ENCODE results near the gene PLOD1. TPM values are rescaled to one million over a fixed set of nuclear protein-coding genes. Genes with fewer than 3 reads are reported as not detected.

The PLOD1 gene
- total RNA-seq, result 10 to 100 TPM; 56.1 to 58.1 TPM

DNA sequence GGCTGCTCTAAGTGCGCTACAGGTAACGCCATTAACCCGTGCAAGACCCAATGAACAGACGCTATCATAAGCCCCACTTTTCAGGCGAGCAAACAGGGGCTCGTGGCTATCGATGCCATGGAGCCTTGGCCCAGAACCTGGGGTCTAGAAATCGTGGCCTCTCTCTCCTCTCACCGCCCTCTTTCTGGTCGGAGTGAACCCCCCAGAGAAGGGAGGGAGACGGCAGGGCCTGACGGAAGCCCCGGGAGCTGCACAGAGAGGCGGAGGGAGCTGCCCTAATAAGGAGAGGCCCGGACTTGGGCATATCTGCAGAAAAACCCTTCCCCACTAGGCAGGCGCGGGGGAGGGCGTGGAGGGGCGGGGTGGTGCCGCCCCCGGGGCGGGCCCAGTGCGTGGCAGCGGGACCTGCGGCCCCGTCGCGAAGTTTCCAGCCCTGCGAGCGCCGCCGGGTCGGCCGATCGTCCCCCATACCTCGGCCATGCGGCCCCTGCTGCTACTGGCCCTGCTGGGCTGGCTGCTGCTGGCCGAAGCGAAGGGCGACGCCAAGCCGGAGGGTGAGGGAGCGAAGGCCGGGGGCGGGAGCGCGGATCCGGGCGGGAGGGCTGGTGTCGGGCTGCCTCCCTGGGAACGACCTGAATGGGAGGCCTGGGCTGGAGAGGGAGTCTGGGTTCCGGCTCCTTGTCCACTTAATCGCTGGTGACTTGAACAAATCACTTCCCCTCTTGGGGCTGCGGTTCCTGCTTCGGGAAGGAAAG is at the start of gene PLOD1:
Gene PLOD1 (plus strand): TSS at position 416 of the 755 bp plus-strand sequence. CDS start 63 bp downstream, at position 479.
- Histone ChIP-seq H3K36me3 (no peaks in the 10 kb centered on the region), H3K4me1 (peaks cover 0 to 56% of the 10 kb centered on the region in 2 donors), H3K4me3 (peak within 1 kb of the TSS; percentile 70 to 75), H3K27me3 (no peaks in the 10 kb centered on the region), H3K9me3 (no peaks in the 10 kb centered on the region), H3K27ac (peak within 1 kb of the TSS; percentile 81 to 92)
- DNase-seq (ENCODE audit: low spot score), result peak; percentile 89
- TF ChIP-seq, protein P1, sequence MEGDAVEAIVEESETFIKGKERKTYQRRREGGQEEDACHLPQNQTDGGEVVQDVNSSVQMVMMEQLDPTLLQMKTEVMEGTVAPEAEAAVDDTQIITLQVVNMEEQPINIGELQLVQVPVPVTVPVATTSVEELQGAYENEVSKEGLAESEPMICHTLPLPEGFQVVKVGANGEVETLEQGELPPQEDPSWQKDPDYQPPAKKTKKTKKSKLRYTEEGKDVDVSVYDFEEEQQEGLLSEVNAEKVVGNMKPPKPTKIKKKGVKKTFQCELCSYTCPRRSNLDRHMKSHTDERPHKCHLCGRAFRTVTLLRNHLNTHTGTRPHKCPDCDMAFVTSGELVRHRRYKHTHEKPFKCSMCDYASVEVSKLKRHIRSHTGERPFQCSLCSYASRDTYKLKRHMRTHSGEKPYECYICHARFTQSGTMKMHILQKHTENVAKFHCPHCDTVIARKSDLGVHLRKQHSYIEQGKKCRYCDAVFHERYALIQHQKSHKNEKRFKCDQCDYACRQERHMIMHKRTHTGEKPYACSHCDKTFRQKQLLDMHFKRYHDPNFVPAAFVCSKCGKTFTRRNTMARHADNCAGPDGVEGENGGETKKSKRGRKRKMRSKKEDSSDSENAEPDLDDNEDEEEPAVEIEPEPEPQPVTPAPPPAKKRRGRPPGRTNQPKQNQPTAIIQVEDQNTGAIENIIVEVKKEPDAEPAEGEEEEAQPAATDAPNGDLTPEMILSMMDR (IDR thresholded peaks at IDR 0.05), result no peak

DNA sequence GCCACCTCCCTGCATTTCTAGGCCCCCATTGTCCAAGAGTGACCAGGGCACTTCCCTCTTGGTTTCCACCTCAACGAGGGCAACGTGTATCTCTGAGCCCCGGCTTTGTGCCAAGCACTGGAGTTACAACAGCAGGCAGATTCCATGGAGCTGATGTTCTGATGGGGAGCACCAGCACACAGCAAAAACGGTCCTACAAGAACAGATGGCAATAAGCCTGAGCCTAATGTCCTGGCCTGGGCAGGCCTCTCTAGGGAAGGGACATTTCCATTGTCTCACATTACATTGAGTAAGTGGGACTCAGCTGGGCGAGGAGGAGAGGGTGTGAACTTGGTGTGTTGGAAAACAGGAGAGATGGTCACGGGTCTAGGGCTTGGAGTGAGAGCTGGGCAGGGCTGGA is 48.6 kb upstream of the PLOD1 start:
- Histone ChIP-seq H3K27me3 (no peaks in the 10 kb centered on the region), H3K36me3 (no peaks in the 10 kb centered on the region), H3K9me3 (no peaks in the 10 kb centered on the region), H3K27ac (peak overlapping the region; percentile 88 to 94), H3K4me3 (no peak overlapping the region), H3K4me1 (peaks cover 0 to 72% of the 10 kb centered on the region in 2 donors)
- TF ChIP-seq, protein P1 (IDR thresholded peaks at IDR 0.05), result no peak
- no peak for DNase-seq (ENCODE audit: low spot score)

DNA sequence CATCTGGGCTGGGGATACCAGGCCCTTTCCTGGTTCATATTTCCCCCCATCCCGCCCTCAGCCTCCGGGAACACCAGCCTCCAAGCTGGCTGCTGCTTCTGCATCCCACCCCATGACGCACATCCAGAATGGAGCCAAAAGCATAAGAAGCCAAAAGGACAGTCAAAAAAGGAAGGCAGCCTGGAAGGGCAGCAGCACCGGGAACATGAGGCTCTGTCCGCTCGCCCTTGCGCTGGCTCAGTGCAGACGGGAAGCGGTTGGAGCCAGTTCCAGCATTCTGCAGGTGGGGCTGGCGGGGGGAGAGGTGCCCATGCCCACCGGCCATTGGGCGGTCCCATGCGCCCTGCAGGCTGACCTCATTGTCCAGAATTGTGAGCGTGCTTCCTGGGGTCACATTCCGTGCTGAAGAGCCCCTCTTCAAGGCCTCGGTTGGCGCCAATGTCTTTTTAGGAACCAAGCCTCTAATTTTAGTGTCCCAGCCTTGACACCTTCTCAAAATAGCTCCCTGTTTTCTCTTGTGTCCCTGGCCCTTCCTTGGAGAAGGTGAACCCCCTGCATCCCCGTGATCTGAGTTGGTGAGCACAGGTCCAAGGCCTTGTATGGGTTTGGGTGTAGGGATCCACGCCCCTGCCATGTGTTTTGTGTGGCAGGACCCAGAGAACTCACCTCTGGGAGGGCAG is 47.4 kb upstream of the PLOD1 start:
- Histone ChIP-seq H3K36me3 (no peaks in the 10 kb centered on the region), H3K9me3 (no peaks in the 10 kb centered on the region), H3K27ac (peak overlapping the region; percentile 88 to 94), H3K4me1 (peaks cover 0 to 60% of the 10 kb centered on the region in 2 donors), H3K4me3 (no peak overlapping the region), H3K27me3 (no peaks in the 10 kb centered on the region)
- peak; percentile 82 for DNase-seq (ENCODE audit: low spot score)
- TF ChIP-seq, protein P1 (IDR thresholded peaks at IDR 0.05), result no peak

DNA sequence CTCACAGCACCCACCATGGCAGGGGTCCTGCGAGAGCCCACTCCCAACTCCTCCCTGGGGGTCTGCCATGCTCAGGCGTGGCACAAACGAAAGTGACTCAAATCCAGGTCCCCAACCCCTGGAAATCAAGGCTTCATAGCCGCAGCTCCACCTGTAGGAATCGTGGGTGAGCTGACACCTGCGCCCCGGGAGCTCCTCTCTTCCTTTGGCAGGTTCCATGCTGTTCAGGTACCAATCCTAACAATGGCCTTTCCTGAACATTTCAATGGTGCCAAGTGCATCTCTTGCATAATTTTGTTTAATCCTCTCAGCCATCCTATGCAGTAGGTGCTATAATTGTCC is 46.9 kb upstream of the PLOD1 start:
- Histone ChIP-seq H3K27me3 (no peaks in the 10 kb centered on the region), H3K9me3 (no peaks in the 10 kb centered on the region), H3K36me3 (no peaks in the 10 kb centered on the region), H3K27ac (peak overlapping the region; percentile 88 to 90), H3K4me1 (peaks cover 0 to 56% of the 10 kb centered on the region in 2 donors), H3K4me3 (no peak overlapping the region)
- TF ChIP-seq, protein P1 (IDR thresholded peaks at IDR 0.05), result no peak
- no peak for DNase-seq (ENCODE audit: low spot score)

DNA sequence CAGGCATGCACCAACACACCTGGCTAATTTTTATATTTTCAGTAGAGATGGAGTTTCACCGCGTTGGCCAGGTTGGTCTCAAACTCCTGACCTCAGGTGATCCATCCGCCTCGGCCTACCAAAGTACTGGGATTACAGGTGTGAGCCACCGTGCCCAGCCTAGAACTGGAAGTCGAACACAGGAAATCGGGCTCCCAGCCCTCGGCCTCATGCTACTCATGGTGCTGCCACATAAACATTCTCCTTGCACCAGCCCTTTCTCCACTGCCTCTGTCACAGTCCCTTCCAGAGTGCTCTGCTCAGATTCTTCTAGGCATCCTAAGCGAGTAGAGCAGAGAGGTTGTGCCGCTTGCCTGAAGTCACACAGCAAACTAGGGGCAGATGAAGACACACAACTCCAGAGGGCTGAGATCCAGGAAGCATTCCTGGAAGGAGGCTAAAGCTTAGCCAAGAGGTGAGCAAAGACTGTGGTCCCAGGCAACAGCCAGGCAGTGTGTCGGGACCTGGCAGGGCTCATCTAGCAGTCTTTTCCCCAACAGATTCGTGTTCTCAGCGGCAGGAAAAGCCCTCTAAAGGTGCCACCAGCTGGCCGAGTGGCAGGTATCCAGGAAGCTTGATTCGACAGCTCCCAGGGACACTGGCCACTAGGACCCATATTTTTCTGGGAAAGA is 46.2 kb upstream of the PLOD1 start:
- Histone ChIP-seq H3K27ac (peak overlapping the region; percentile 88 to 90), H3K4me3 (no peak overlapping the region), H3K4me1 (peaks cover 0 to 50% of the 10 kb centered on the region in 2 donors), H3K9me3 (no peaks in the 10 kb centered on the region), H3K27me3 (no peaks in the 10 kb centered on the region), H3K36me3 (no peaks in the 10 kb centered on the region)
- DNase-seq (ENCODE audit: low spot score), result no peak
- TF ChIP-seq, protein P1 (IDR thresholded peaks at IDR 0.05), result no peak
